Muscle of leg (tissue), 11 donors: ENCODE data around the gene UBAC2. TPM values are rescaled to one million over a fixed set of nuclear protein-coding genes. Genes with fewer than 3 reads are reported as not detected.
A peak's percentile ranks its signal among the peaks of the same experiment; 100 is the strongest.
"Not testable (repeated sequence)": the region's sequence is repeated elsewhere in the genome, so short reads cannot be mapped to it uniquely, and the experiment has no call there.

Experiments
- DNase-seq: peaks from one replicate; pipeline ENCODE4 v3.0.0; 2013
- H3K27ac ChIP-seq: one replicate; pipeline ENCODE4 v1.5.1; 2013; ENCODE audit warnings: mild to moderate bottlenecking, low read length, control low read depth
- H3K27me3 ChIP-seq: one replicate; pipeline ENCODE4 v1.6.1; 2013; ENCODE audit warnings: low read length; ENCODE audit not compliant: control insufficient read depth, insufficient read depth
- H3K36me3 ChIP-seq: one replicate; pipeline ENCODE4 v1.6.1; 2013; ENCODE audit warnings: low read length; ENCODE audit not compliant: control insufficient read depth, insufficient read depth
- H3K4me1 ChIP-seq: one replicate; pipeline ENCODE4 v1.6.1; 2013; ENCODE audit warnings: low read length; ENCODE audit not compliant: control insufficient read depth, insufficient read depth
- H3K4me3 ChIP-seq: one replicate; pipeline ENCODE4 v1.5.1; 2013; ENCODE audit warnings: low read length, control low read depth
- H3K9me3 ChIP-seq: replicated peaks from 2 replicates; pipeline ENCODE4 v1.6.1; 2013; ENCODE audit warnings: low read depth, low read length; ENCODE audit not compliant: control insufficient read depth
- WGBS: methylation state at CpG from one replicate; pipeline ENCODE4 v1.1.5; 2013; ENCODE audit warnings: missing lambda C conversion rate; ENCODE audit not compliant: insufficient coverage; 5-methylcytosine and 5-hydroxymethylcytosine counted together
- polyA plus RNA-seq, 8 donors: library from polyadenylated mRNA; unstranded; fragments of 120-200 nt; gene quantifications; one replicate each; pipeline versions ENCODE4 v1.2.1 to v1.2.3, GENCODE V29; 2013; ENCODE audit warnings: inconsistent platforms in 1 of 8, low replicate concordance in 1 of 8; ENCODE audit not compliant: insufficient read length in 8 of 8, insufficient read depth in 1 of 8
- total RNA-seq: library from RNA; stranded (reverse); fragments of 120-200 nt; gene quantifications from one replicate; pipeline ENCODE4 v1.2.4, GENCODE V29; 2013

The UBAC2 gene
- total and polyA plus RNA-seq, 9 donors = 46.3 to 92.6 (median 84.7) TPM

- not testable (repeated sequence) for H3K36me3 ChIP-seq, H3K27ac ChIP-seq, H3K9me3 ChIP-seq, DNase-seq, H3K4me3 ChIP-seq, H3K27me3 ChIP-seq, H3K4me1 ChIP-seq
- 69% methylated on average over 5 of the region's 9 CpGs for WGBS
Measured at GRCh38 chr13:99210627-99211026, 10.0 kb downstream of the UBAC2 start.

DNA sequence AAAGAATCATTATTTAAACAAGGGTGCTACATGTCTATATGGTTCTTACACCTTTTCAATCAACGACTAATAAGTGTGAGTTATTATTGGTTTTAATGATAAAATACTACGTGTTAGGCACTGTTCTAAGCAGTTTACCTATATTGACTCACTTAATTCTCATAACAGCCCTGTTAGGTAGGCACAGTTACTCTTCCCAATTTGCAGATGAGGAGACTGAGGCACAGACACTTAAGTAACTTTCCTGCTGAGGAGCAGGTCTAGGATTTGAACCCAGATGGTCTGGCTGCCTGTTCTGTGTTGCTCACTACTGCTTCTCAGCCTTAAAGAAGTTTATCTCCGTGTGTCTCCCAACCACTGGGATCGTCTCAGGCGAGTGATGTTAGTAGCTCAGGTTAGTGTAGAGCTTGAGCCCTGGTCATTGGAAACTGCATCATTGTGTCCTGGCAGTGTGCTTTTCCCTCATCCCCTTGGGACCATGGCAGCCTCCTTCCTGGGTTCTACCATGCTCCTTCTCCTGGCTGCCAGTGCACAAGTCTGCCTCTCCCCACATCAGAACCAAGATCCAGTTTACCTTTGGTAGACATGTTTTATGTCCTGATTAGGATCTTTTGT is 10.9 kb downstream of the UBAC2 start:
- no peaks in the 10 kb centered on the region for H3K27me3 ChIP-seq
- WGBS = 100% methylated on average over 2 of the region's 5 CpGs
- H3K9me3 ChIP-seq = no peaks in the 10 kb centered on the region
- no peak overlapping the region for H3K4me3 ChIP-seq
- no peak for DNase-seq
- no peak overlapping the region for H3K27ac ChIP-seq
- peaks cover 7% of the 10 kb centered on the region for H3K36me3 ChIP-seq
- peaks cover 7% of the 10 kb centered on the region for H3K4me1 ChIP-seq

- no peaks in the 10 kb centered on the region for H3K9me3 ChIP-seq
- H3K27ac ChIP-seq = no peak overlapping the region
- no peaks in the 10 kb centered on the region for H3K27me3 ChIP-seq
- H3K4me1 ChIP-seq = peaks cover 18% of the 10 kb centered on the region
- peaks cover 2% of the 10 kb centered on the region for H3K36me3 ChIP-seq
- H3K4me3 ChIP-seq = no peak overlapping the region
- no peak for DNase-seq
- WGBS = 56% methylated on average over 2 of the region's 7 CpGs
Measured at GRCh38 chr13:99214232-99214631, 13.6 kb downstream of the UBAC2 start.

GRCh38 chr13:99214731-99215130 is 14.1 kb downstream of the UBAC2 start:
- 100% methylated on average over 1 of the region's 1 CpG for WGBS
- Histone ChIP-seq H3K27me3 (no peaks in the 10 kb centered on the region), H3K4me3 (no peak overlapping the region), H3K9me3 (no peaks in the 10 kb centered on the region), H3K4me1 (peaks cover 18% of the 10 kb centered on the region), H3K27ac (no peak overlapping the region), H3K36me3 (peaks cover 2% of the 10 kb centered on the region)
- no peak for DNase-seq

GRCh38 chr13:99215184-99215830 is 14.7 kb downstream of the UBAC2 start:
- Histone ChIP-seq H3K4me3 (no peak overlapping the region), H3K27ac (no peak overlapping the region), H3K4me1 (peaks cover 18% of the 10 kb centered on the region), H3K27me3 (no peaks in the 10 kb centered on the region), H3K9me3 (no peaks in the 10 kb centered on the region), H3K36me3 (peaks cover 2% of the 10 kb centered on the region)
- 79% methylated on average over 12 of the region's 15 CpGs for WGBS
- DNase-seq = no peak

- peaks cover 26% of the 10 kb centered on the region for H3K4me1 ChIP-seq
- no peak overlapping the region for H3K27ac ChIP-seq
- H3K9me3 ChIP-seq = no peaks in the 10 kb centered on the region
- 94% methylated on average over 16 of the region's 20 CpGs for WGBS
- peaks cover 2% of the 10 kb centered on the region for H3K36me3 ChIP-seq
- no peak for DNase-seq
- no peaks in the 10 kb centered on the region for H3K27me3 ChIP-seq
- H3K4me3 ChIP-seq = no peak overlapping the region
Measured at GRCh38 chr13:99217461-99218110, 16.9 kb downstream of the UBAC2 start.

- Histone ChIP-seq H3K9me3 (no peaks in the 10 kb centered on the region), H3K36me3 (peaks cover 2% of the 10 kb centered on the region), H3K4me3 (no peak overlapping the region), H3K4me1 (peaks cover 26% of the 10 kb centered on the region), H3K27ac (peak overlapping the region; percentile 52), H3K27me3 (no peaks in the 10 kb centered on the region)
- no peak for DNase-seq
Measured at GRCh38 chr13:99218126-99218525, 17.5 kb downstream of the UBAC2 start.

- Histone ChIP-seq H3K4me1 (peaks cover 26% of the 10 kb centered on the region), H3K36me3 (peaks cover 2% of the 10 kb centered on the region), H3K27ac (peak overlapping the region; percentile 55), H3K9me3 (no peaks in the 10 kb centered on the region), H3K27me3 (no peaks in the 10 kb centered on the region), H3K4me3 (no peak overlapping the region)
- DNase-seq = peak; percentile 65
- WGBS = 0% methylated on average over 5 of the region's 6 CpGs
Measured at GRCh38 chr13:99218545-99218944, 17.9 kb downstream of the UBAC2 start.

DNA sequence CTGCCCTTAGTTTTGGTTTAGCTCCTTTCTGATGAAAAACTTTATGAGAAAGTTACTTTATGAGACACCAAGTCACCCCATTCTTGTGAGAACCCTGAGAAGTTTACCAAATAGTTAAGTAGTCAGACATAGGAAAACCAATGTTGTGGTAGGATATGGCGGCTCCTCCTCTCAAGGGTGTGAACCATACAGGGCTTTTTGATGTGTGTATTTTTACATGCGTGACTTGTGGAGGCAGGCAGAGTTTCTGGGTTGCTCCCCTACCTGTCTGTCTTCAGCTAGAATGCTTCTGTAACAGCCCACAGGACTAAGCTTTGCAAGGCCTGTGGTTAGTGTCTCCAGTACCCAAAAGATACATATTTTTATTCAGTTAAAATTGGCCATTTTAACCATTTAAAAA is 18.3 kb downstream of the UBAC2 start:
- H3K27me3 ChIP-seq = no peaks in the 10 kb centered on the region
- peak overlapping the region; percentile 55 for H3K27ac ChIP-seq
- peaks cover 26% of the 10 kb centered on the region for H3K4me1 ChIP-seq
- no CpG with 5 or more reads among the region's 2 CpGs for WGBS
- peaks cover 2% of the 10 kb centered on the region for H3K36me3 ChIP-seq
- no peak for DNase-seq
- no peak overlapping the region for H3K4me3 ChIP-seq
- no peaks in the 10 kb centered on the region for H3K9me3 ChIP-seq

- Histone ChIP-seq H3K27ac (no peak overlapping the region), H3K36me3 (peaks cover 2% of the 10 kb centered on the region), H3K9me3 (no peaks in the 10 kb centered on the region), H3K4me1 (peaks cover 18% of the 10 kb centered on the region), H3K4me3 (no peak overlapping the region), H3K27me3 (no peaks in the 10 kb centered on the region)
- no peak for DNase-seq
- no CpG with 5 or more reads among the region's 6 CpGs for WGBS
Measured at GRCh38 chr13:99220199-99220935, 19.7 kb downstream of the UBAC2 start.
